ENCODE data around the gene SLC46A1. TPM values are rescaled to one million over a fixed set of nuclear protein-coding genes. Genes with fewer than 3 reads are reported as not detected.

SLC46A1 gene
- total and polyA plus RNA-seq, 2 of the 13 experiments (the other 11 are each of a cell fraction or from before 2014, with no cell fraction given) = 19.6 to 22.6 TPM

DNA sequence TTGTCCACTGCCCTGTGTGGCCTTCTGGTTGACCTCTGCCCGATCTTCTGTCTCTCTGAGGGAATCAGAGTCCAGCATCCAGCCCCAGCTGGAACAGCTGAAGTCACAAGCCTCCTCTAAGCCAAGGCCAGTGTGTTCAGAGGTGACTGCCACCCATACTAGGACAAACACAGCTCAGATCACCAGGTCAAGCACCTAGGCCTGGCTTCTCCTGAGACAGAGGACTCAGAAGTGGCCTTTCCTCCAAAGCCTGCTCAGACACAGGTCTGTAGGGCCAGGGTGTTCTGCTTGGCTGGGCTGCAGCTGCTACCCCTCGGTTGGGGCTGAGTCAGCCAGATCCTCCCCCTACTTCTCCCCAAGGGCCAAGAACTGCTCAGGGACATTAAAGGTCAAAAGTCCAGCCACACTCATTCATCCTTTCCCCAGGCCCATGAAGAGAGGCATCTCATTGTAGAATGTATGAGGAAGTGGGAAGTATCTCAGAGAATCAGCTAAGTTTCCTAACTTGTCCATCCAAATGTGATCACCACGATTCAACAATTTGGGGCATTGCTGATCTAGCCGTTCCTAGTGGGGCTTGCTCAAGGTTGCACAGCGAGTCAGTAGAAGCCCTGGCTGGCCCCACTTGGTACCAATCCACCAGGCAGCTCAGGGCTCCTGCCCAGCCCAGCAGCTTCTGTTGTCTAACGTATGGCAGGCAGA, 7.6 kb downstream of the SLC46A1 start:
- no peak overlapping the region for H3K4me3 ChIP-seq (replicated peaks in 1 of 3; ENCODE audit: insufficient read depth in 1 of 3, low read depth in 2 of 3, low read length in 3 of 3)
- peaks cover 13 to 30% of the 10 kb centered on the region in 2 experiments for H3K36me3 ChIP-seq (replicated peaks in 1 of 2; ENCODE audit: control insufficient read depth in 1 of 2, insufficient read depth in 2 of 2, low read length in 2 of 2)
- intact Hi-C loops (cut with micrococcal nuclease; ENCODE audit: unreplicated experiment) = no loop called here
- BruUV-seq (replicated peaks) = TSS peak; percentile 0
- H3K4me2 ChIP-seq (ENCODE audit: low read depth, low read length) = peak overlapping the region; percentile 38
- ATAC-seq = peak; percentile 73
- 60% methylated on average over 4 of the region's 6 CpGs for WGBS (ENCODE audit: low lambda C conversion rate)
- no peaks in the 10 kb centered on the region for H3K9me3 ChIP-seq (ENCODE audit: low read length)
- ChIA-PET POLR2A (interaction anchor here (0.9 to 4.8 kb wide), 10 partner anchors 8 to 153 kb away, joined by 3 to 33 read pairs (median 6); partner anchors contain the start of genes POLDIP2, SARM1, SEBOX and SLC46A1), CTCF (ENCODE audit: low intra/inter-chr PET ratio, low total read pairs) (no interaction called here)
- H3K27ac ChIP-seq (ENCODE audit: extremely low read length, insufficient read depth, low read length) = peak overlapping the region; percentile 31
- H3K27me3 ChIP-seq (ENCODE audit: control insufficient read depth in 1 of 2, insufficient read depth in 2 of 2, low read length in 2 of 2) = no peaks in the 10 kb centered on the region
- H3K79me2 ChIP-seq (ENCODE audit: insufficient read depth, low read length) = no peaks in the 10 kb centered on the region
- H3K9ac ChIP-seq (ENCODE audit: insufficient read depth, low read depth, low read length) = no peak overlapping the region
- peak; percentile 8 for DNase-seq (ENCODE audit: low spot score)
- in situ Hi-C loops (cut with HindIII; ENCODE audit: extremely low pct_ligation_motif_present, low pct_unique_long_range_greater_than_20kb) = no loop called here
- peak; percentile 53 for FAIRE-seq
- no peaks in the 10 kb centered on the region for H4K20me1 ChIP-seq (ENCODE audit: insufficient read depth, low read length)
- H2AFZ ChIP-seq (ENCODE audit: low read length) = no peak overlapping the region
- peaks cover 40% of the 10 kb centered on the region for H3K4me1 ChIP-seq (ENCODE audit: insufficient read depth, low read length)
- TF ChIP-seq FOXP4 (CRISPR knock-in tag; IDR thresholded peaks at IDR 0.05) = no peak
- no peak for TF ChIP-seq NRL (CRISPR knock-in tag; IDR thresholded peaks at IDR 0.05; ENCODE audit: borderline replicate concordance)
- TF ChIP-seq, protein P1, sequence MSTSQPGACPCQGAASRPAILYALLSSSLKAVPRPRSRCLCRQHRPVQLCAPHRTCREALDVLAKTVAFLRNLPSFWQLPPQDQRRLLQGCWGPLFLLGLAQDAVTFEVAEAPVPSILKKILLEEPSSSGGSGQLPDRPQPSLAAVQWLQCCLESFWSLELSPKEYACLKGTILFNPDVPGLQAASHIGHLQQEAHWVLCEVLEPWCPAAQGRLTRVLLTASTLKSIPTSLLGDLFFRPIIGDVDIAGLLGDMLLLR (CRISPR knock-in tag; IDR thresholded peaks at IDR 0.05) = no peak
- no peak for TF ChIP-seq PTBP1 (IDR thresholded peaks at IDR 0.05; ENCODE audit: low read depth, low read length, poor library complexity, severe bottlenecking)
- no peak for TF ChIP-seq SRSF9 (IDR thresholded peaks at IDR 0.05; ENCODE audit: borderline replicate concordance, insufficient read depth, low read depth, low read length, poor library complexity, severe bottlenecking)
- TF ChIP-seq, protein P2, sequence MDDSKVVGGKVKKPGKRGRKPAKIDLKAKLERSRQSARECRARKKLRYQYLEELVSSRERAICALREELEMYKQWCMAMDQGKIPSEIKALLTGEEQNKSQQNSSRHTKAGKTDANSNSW (CRISPR knock-in tag; IDR thresholded peaks at IDR 0.05; ENCODE audit: borderline replicate concordance) = no peak
- TF ChIP-seq ZZZ3 (CRISPR knock-in tag; IDR thresholded peaks at IDR 0.05; ENCODE audit: borderline replicate concordance) = no peak
- TF ChIP-seq, protein P3, sequence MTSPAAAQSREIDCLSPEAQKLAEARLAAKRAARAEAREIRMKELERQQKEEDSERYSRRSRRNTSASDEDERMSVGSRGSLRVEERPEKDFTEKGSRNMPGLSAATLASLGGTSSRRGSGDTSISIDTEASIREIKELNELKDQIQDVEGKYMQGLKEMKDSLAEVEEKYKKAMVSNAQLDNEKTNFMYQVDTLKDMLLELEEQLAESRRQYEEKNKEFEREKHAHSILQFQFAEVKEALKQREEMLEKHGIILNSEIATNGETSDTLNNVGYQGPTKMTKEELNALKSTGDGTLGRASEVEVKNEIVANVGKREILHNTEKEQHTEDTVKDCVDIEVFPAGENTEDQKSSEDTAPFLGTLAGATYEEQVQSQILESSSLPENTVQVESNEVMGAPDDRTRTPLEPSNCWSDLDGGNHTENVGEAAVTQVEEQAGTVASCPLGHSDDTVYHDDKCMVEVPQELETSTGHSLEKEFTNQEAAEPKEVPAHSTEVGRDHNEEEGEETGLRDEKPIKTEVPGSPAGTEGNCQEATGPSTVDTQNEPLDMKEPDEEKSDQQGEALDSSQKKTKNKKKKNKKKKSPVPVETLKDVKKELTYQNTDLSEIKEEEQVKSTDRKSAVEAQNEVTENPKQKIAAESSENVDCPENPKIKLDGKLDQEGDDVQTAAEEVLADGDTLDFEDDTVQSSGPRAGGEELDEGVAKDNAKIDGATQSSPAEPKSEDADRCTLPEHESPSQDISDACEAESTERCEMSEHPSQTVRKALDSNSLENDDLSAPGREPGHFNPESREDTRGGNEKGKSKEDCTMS (CRISPR knock-in tag; conservative IDR thresholded peaks at IDR 0.05) = no peak
- TF ChIP-seq, protein P4, sequence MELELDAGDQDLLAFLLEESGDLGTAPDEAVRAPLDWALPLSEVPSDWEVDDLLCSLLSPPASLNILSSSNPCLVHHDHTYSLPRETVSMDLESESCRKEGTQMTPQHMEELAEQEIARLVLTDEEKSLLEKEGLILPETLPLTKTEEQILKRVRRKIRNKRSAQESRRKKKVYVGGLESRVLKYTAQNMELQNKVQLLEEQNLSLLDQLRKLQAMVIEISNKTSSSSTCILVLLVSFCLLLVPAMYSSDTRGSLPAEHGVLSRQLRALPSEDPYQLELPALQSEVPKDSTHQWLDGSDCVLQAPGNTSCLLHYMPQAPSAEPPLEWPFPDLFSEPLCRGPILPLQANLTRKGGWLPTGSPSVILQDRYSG (CRISPR knock-in tag; IDR thresholded peaks at IDR 0.05) = no peak
- TF ChIP-seq PRPF4 (IDR thresholded peaks at IDR 0.05; ENCODE audit: low read depth, low read length, poor library complexity, severe bottlenecking) = no peak
- TF ChIP-seq ZNF251 (CRISPR knock-in tag; IDR thresholded peaks at IDR 0.05) = no peak
- TF ChIP-seq ZNF503 (CRISPR knock-in tag; IDR thresholded peaks at IDR 0.05) = no peak
- TF ChIP-seq RBAK (CRISPR knock-in tag; IDR thresholded peaks at IDR 0.05) = no peak
- no peak for TF ChIP-seq ATAD3A (CRISPR knock-in tag; IDR thresholded peaks at IDR 0.05)
